Ureter (tissue), 1 donor: Measurements from ENCODE around the gene NFYC. TPM values are rescaled to one million over a fixed set of nuclear protein-coding genes. Genes with fewer than 3 reads are reported as not detected.

Source experiments
- DNase-seq: peaks from one replicate; pipeline ENCODE4 v3.0.0-alpha.2; 2020; ENCODE audit warnings: low spot score
- total RNA-seq: library from RNA; stranded (reverse); gene quantifications from one replicate; pipeline ENCODE4 v1.2.4, GENCODE V29; 2023
- donor health status: DM: yes; HTN: yes; CAD: no.

NFYC gene
- total RNA-seq, 1 donor from 2014 or later, result 81.4 TPM

- no peak for DNase-seq
These were observed 67.3 kb downstream of the NFYC start for GRCh38 chr1:40758578-40759343.

GRCh38 chr1:40760984-40761383 lies 69.5 kb downstream of the NFYC start:
- no peak for DNase-seq

GRCh38 chr1:40762144-40762923 lies 70.8 kb downstream of the NFYC start:
- DNase-seq, result no peak

- no peak for DNase-seq
These were observed 72.4 kb downstream of the NFYC start for GRCh38 chr1:40763742-40764532.

GRCh38 chr1:40764981-40765380 lies 73.5 kb downstream of the NFYC start:
- DNase-seq, result no peak

GRCh38 chr1:40766017-40766416 lies 74.5 kb downstream of the NFYC start:
- DNase-seq, result no peak

GRCh38 chr1:40766560-40766959 lies 75.1 kb downstream of the NFYC start:
- no peak for DNase-seq

GRCh38 chr1:40768146-40768990 lies 76.9 kb downstream of the NFYC start:
- DNase-seq, result no peak

GRCh38 chr1:40769815-40770214 lies 78.3 kb downstream of the NFYC start:
- DNase-seq, result no peak

- DNase-seq, result no peak
These were observed 79.0 kb downstream of the NFYC start for GRCh38 chr1:40770296-40771070.

GRCh38 chr1:40772146-40772955 lies 80.8 kb downstream of the NFYC start:
- no peak for DNase-seq

GRCh38 chr1:40773748-40774265 lies 82.3 kb downstream of the NFYC start:
- no peak for DNase-seq

- DNase-seq, result no peak
These were observed 82.9 kb downstream of the NFYC start for GRCh38 chr1:40774266-40774998.

GRCh38 chr1:40776236-40777072 lies 85.0 kb downstream of the NFYC start:
- DNase-seq, result no peak

GRCh38 chr1:40777224-40777970 lies 85.9 kb downstream of the NFYC start:
- no peak for DNase-seq

- DNase-seq, result no peak
These were observed 89.4 kb downstream of the NFYC start for GRCh38 chr1:40780678-40781607.
